ENCODE data around the gene AP1B1.

GRCh38 chr22:29339381-29340235 is 48.8 kb downstream of the AP1B1 start:
- TF ChIP-seq CTCF (conservative IDR thresholded peaks at IDR 0.05 in 1 of 2, IDR thresholded peaks at IDR 0.05 in 1 of 2; ENCODE audit: extremely low read depth in 1 of 2, insufficient read depth in 1 of 2, low read depth in 1 of 2, low read length in 2 of 2) (peak in 1 of 2 donors; percentile 36), EZH2 (IDR thresholded peaks at IDR 0.05; ENCODE audit: borderline replicate concordance, low read length) (no peak)

All from mammary epithelial cell (primary cell).